ES-I3 (cell line): ENCODE data around the gene SLC35E1.

ENCODE experiments used
- H3K36me3 ChIP-seq: 2 replicates; pipeline ENCODE4 v1.6.1; 2013; ENCODE audit warnings: mild to moderate bottlenecking, low read length, control low read depth, moderate library complexity; ENCODE audit not compliant: insufficient read depth
- H3K4me1 ChIP-seq: 2 replicates; pipeline ENCODE4 v1.6.1; 2013; ENCODE audit warnings: mild to moderate bottlenecking, control low read depth, low read length; ENCODE audit not compliant: insufficient read depth
- H3K9ac ChIP-seq: 2 replicates; pipeline ENCODE4 v1.6.1; 2013; ENCODE audit warnings: low read depth, mild to moderate bottlenecking, low read length, moderate library complexity
- H3K9me3 ChIP-seq: 2 replicates; pipeline ENCODE4 v1.6.1; 2013; ENCODE audit warnings: mild to moderate bottlenecking, low read length, moderate library complexity; ENCODE audit not compliant: control insufficient read depth, insufficient read depth

SLC35E1 gene

GRCh38 chr19:16572332-16573211 is at the start of gene SLC35E1:
Gene SLC35E1, minus strand, starts transcription at chr19:16572415. Its CDS starts 51 bp downstream, at chr19:16572364.
- H3K9me3 ChIP-seq = no peaks in the 10 kb centered on the region
- peaks cover 14% of the 10 kb centered on the region for H3K4me1 ChIP-seq
- peaks cover under 1% of the 10 kb centered on the region for H3K36me3 ChIP-seq
- H3K9ac ChIP-seq = peak within 1 kb of the TSS; percentile 98

- H3K4me1 ChIP-seq = peaks cover 23% of the 10 kb centered on the region
- no peaks in the 10 kb centered on the region for H3K9me3 ChIP-seq
- no peak overlapping the region for H3K9ac ChIP-seq
- peaks cover 9% of the 10 kb centered on the region for H3K36me3 ChIP-seq
Observed at GRCh38 chr19:16621165-16621800, 49.1 kb upstream of the SLC35E1 start.

- Histone ChIP-seq H3K9ac (no peak overlapping the region), H3K36me3 (peaks cover 9% of the 10 kb centered on the region)
Observed at GRCh38 chr19:16620584-16620983, 48.4 kb upstream of the SLC35E1 start.

GRCh38 chr19:16620018-16620417 is 47.8 kb upstream of the SLC35E1 start:
- Histone ChIP-seq H3K4me1 (peaks cover 13% of the 10 kb centered on the region), H3K36me3 (peaks cover 9% of the 10 kb centered on the region), H3K9me3 (no peaks in the 10 kb centered on the region), H3K9ac (no peak overlapping the region)

More at GRCh38 chr19:16620584-16620983, 48.4 kb upstream of the SLC35E1 start:
- Histone ChIP-seq H3K4me1 (peaks cover 19% of the 10 kb centered on the region), H3K9me3 (no peaks in the 10 kb centered on the region)

- no peaks in the 10 kb centered on the region for H3K9me3 ChIP-seq
- no peak overlapping the region for H3K9ac ChIP-seq
- H3K4me1 ChIP-seq = peaks cover 8% of the 10 kb centered on the region
- peaks cover 9% of the 10 kb centered on the region for H3K36me3 ChIP-seq
Observed at GRCh38 chr19:16619457-16619856, 47.2 kb upstream of the SLC35E1 start.

- Histone ChIP-seq H3K36me3 (peaks cover 2% of the 10 kb centered on the region; the same call in 1 of the 2 replicates), H3K9me3 (no peaks in the 10 kb centered on the region), H3K9ac (no peak overlapping the region), H3K4me1 (peaks cover 3% of the 10 kb centered on the region; the same call in 1 of the 2 replicates)
Observed at GRCh38 chr19:16618248-16618647, 46.0 kb upstream of the SLC35E1 start.

GRCh38 chr19:16615808-16616207 is 43.6 kb upstream of the SLC35E1 start:
- Histone ChIP-seq H3K4me1 (peaks cover 3% of the 10 kb centered on the region; the same call in 1 of the 2 replicates), H3K36me3 (no peaks in the 10 kb centered on the region), H3K9ac (no peak overlapping the region), H3K9me3 (no peaks in the 10 kb centered on the region)

- Histone ChIP-seq H3K9ac (no peak overlapping the region), H3K4me1 (peaks cover 3% of the 10 kb centered on the region; the same call in 1 of the 2 replicates), H3K9me3 (no peaks in the 10 kb centered on the region), H3K36me3 (no peaks in the 10 kb centered on the region)
Observed at GRCh38 chr19:16614941-16615340, 42.7 kb upstream of the SLC35E1 start.

- H3K36me3 ChIP-seq = no peaks in the 10 kb centered on the region
- H3K4me1 ChIP-seq = 0 out of 2 replicates have a peak, but pooled peaks cover 3% of the 10 kb centered on the region
- no peaks in the 10 kb centered on the region for H3K9me3 ChIP-seq
- no peak overlapping the region for H3K9ac ChIP-seq
Observed at GRCh38 chr19:16613841-16614240, 41.6 kb upstream of the SLC35E1 start.

- Histone ChIP-seq H3K9ac (no peak overlapping the region), H3K9me3 (no peaks in the 10 kb centered on the region), H3K36me3 (no peaks in the 10 kb centered on the region), H3K4me1 (0 out of 2 replicates have a peak, but pooled peaks cover 3% of the 10 kb centered on the region)
Observed at GRCh38 chr19:16612636-16613035, 40.4 kb upstream of the SLC35E1 start.

GRCh38 chr19:16611121-16611520 is 38.9 kb upstream of the SLC35E1 start:
- Histone ChIP-seq H3K9me3 (no peaks in the 10 kb centered on the region), H3K9ac (no peak overlapping the region), H3K4me1 (0 out of 2 replicates have a peak, but pooled peaks cover 3% of the 10 kb centered on the region), H3K36me3 (no peaks in the 10 kb centered on the region)

- no peaks in the 10 kb centered on the region for H3K4me1 ChIP-seq
- H3K9ac ChIP-seq = no peak overlapping the region
- H3K36me3 ChIP-seq = no peaks in the 10 kb centered on the region
- no peaks in the 10 kb centered on the region for H3K9me3 ChIP-seq
Observed at GRCh38 chr19:16609511-16610200, 37.4 kb upstream of the SLC35E1 start.

- Histone ChIP-seq H3K4me1 (no peaks in the 10 kb centered on the region), H3K36me3 (no peaks in the 10 kb centered on the region), H3K9me3 (no peaks in the 10 kb centered on the region)
Observed at GRCh38 chr19:16608290-16608739, 36.1 kb upstream of the SLC35E1 start.

GRCh38 chr19:16607819-16608218 is 35.6 kb upstream of the SLC35E1 start:
- Histone ChIP-seq H3K9me3 (no peaks in the 10 kb centered on the region), H3K4me1 (no peaks in the 10 kb centered on the region), H3K9ac (no peak overlapping the region), H3K36me3 (no peaks in the 10 kb centered on the region)

More at GRCh38 chr19:16608290-16608739, 36.1 kb upstream of the SLC35E1 start:
- H3K9ac ChIP-seq = no peak overlapping the region
